GM18870 (cell line): ENCODE data around the gene RAP1A.
"Not testable (repeated sequence)": the region's sequence is repeated elsewhere in the genome, so short reads cannot be mapped to it uniquely, and the experiment has no call there.

Experiments used
- ATAC-seq: cut with Tn5 transposase; IDR thresholded peaks from one replicate; pipeline ENCODE4 v1.9.1; 2021; ENCODE audit warnings: moderate library complexity; ENCODE audit not compliant: unreplicated experiment

Gene RAP1A

DNA sequence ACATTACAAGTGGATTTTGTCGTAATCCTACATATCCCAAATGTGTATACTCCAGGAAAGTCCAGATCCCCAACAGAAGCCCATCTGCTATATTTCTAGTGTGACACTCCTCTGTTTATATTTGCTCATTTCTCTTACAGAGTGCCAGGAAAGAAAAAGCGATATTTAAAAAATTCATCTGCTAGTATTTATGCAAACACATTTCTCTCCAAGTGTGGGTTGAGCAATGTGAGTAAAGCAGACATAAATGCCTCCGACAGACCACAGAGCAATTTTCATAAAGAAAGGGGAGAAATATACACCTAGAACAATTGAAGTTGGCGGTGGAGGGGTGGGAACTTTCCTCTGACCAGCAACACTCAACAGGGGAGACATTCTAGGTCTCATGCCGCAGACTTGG lies 22.2 kb upstream of the RAP1A start:
- no peak for ATAC-seq

DNA sequence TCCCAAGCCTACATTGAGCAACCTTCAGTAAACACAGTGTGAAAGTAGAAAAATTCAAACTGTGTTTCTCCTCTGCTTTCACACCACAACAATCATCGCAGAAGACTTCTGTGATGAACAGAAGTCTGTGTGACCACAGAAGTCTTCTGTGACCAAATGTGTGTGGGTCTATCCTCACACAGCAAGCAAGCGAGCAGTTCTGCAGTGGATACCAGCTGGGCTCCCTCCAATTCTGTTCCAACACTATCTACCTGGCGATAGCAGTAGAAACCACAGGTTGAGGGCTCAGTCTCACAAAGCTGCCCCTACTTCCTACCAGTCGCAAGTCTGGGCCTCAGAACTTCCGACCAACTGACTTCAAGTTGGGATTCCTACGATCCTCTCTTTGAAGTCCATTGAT lies 21.0 kb upstream of the RAP1A start:
- ATAC-seq, result no peak

DNA sequence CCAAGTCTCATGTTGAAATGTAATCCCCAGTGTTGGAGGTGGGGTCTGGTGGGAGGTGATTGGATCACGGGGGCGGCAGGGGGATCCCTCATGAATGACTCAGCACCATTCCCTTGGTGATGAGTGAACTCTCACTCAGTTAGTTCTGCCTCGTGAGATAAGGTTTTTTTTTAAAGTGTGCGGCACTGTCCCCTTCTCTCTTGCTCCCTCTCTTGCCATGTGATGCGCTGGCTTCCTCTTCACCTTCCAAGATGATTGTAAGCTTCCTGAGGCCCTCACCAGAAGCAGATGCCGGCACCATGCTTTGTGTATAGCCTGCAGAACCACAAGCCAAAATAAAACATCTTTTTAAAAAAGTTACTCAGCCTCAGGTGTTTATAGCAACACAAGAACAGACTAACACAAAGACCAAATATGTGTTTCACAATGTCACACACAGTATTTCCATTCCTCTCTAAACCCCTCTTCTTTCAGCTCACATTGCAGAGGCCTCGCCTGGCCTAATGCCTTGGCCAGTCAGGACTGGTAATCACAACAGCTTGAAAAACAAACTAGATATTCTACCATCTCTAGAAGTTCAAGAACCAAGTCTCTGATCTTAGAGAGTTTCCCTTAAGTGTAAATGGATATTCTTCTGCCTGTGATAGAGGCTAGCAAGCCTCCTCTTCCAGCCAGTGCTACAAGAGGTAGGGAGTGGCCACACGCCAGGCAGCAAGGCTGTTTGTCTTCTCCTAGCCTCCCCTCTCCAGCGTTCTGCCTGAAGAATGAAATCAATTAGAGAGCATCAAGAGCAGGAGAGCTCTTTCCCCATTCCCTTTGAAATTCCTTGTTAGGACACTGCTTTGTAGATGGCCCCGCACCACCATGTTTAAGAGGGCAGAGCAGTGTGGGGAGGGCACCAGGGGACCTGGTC lies 19.6 kb upstream of the RAP1A start:
- ATAC-seq, result no peak

DNA sequence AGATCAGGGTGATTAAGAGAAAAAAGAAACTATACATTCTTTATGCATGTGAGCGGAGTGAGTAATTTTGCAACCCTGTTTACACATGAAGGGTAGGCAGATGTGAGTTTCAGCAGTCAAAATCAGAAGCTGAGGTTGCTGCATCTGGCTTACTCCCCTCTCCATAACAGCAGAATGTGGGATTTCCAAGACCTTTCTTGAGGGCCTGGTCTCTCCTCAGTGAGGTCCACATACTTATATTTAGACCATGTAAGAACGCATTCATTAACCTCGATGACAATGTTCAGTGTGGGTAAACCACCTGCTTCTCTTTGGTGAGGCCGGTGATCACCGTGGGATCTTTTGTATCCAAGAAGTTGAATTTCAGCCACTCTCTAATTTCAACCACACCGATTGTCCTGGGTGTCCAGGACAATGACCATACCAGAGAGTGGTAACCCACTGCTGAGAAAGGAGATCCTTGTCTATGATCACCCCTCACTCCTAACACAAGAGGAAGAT lies 18.7 kb upstream of the RAP1A start:
- ATAC-seq, result peak; percentile 64

DNA sequence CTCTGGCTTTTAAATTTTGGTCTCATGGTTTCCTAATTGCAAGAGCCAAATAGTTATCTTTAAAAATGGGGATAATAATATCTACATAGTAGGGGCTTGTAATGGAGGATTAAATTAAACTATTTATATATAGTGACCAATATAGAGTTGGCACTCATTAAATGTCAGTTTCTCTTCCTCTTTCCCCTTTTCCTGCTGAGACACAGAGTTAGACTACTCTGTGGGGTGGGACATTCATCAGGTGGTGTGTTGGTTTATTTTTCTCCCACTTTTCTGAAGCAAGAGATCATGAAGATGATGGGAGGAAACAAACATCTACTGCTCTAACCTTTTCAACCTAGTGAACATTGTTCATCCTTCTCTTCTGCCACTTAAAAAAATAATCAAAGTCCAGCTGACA lies 17.3 kb upstream of the RAP1A start:
- ATAC-seq, result no peak

DNA sequence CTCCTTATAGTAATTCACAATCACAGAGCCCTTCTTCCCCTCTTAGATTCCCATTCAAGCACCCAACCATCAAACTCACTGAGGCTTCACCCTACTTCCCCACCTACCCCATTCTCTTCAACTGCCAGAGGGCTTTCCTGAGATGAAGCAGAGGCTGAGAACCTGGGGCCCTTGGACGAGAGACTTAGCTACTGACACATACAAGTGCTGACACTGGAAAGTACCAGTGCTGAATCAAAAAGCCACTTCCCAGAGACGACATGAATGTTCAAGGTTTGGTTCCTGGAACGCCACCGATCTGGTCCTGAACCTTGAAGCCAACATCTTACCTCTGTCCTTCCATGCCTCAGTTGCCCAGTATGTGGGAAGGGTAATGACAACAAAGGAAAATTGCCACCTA lies 16.6 kb upstream of the RAP1A start:
- ATAC-seq, result no peak

DNA sequence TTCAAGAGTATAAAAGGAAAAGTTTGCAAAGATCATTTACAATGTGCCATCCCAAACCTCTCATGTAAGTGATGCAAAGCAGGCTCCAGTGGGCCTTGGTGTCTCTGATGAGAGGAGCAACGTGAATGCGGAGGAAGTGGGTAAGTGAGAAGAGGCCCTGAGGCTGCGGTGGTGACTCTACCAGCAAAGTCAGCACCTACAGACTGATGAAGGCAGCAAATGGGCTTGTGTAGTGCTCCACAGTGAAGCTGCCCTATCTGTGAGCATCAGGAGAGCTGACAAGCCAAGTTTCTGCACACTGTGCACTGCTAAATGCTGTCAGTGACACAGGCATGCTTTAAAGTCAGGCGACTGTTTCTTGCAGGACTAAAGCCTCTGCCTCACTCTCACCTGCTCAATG lies 15.6 kb upstream of the RAP1A start:
- ATAC-seq, result no peak

DNA sequence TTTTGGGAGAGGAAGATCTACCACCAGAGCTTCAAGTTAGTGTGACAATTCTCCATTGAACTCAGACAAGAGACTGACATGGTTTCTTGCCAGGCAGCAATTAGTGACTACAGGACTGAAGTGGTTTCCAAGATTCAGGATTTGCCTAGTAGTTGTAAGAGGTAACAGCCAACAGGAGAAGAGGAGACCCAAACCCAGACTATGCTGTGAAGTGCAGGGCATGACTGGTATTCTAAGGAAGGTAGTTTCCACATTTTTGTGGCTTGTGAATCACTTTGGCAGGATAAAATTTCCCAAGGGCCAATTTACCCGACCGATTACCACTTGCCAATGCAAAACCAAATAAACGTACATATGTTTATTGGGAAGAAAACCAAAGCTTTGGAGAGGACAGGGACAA lies 14.7 kb upstream of the RAP1A start:
- ATAC-seq, result no peak

DNA sequence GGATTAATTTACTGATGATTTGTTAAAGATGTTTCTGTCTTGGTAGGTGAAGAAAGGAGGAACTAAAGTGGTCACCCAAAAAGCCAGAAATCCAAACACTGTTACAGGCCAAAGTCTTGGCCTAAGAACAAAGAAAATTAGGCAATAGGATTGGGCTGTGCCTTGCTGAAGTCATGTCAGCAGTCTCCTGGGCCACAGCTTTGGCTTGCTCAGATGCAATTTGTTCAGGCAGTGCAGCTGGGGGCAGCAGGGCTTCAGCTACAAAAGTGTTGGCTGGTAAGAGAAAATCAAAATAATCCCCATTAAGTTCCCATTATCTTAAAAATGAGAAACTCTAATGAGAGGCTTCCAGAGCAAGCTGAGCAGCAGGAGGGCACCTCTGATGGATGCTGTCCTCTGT lies 14.0 kb upstream of the RAP1A start:
- ATAC-seq, result no peak

DNA sequence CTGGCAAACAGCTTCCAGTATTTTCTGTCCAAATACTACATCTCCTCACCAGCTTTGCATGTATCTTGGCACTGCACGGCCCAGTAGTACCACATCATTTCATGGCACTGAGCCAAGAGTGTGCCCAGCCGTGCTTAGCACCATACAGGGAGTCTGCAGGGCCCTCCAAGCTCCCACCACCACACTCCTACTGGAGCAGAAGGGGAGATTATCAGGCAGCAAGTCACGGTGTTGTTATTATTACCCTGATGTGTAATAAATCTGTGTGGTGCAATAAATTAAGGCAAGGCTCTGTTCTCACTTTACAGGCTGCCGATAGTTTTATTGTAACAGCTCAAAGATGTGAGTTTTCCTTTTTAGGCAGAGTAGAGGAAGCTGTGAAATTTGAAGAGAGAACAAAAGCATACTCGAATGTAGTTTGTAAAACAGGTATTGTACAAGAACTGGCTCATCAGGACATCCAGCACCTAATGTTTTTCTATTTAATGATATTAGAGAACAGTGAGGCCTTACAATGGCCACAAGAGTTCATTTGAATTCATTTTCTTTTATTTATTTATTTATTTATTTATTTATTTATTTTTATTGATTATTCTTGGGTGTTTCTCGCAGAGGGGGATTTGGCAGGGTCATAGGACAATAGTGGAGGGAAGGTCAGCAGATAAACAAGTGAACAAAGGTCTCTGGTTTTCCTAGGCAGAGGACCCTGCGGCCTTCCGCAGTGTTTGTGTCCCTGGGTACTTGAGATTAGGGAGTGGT lies 13.0 kb upstream of the RAP1A start:
- ATAC-seq, result not testable (repeated sequence)

DNA sequence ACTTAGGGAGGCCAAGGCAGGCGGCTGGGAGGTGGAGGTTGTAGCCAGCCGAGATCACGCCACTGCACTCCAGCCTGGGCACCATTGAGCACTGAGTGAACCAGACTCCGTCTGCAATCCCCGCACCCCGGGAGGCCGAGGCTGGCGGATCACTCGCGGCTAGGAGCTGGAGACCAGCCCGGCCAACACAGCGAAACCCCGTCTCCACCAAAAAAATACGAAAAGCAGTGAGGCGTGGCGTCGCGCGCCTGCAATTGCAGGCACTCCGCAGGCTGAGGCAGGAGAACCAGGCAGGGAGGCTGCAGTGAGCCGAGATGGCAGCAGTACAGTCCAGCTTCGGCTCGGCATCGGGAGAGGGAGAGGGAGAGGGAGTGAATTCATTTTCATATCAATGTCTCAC lies 11.1 kb upstream of the RAP1A start:
- not testable (repeated sequence) for ATAC-seq

DNA sequence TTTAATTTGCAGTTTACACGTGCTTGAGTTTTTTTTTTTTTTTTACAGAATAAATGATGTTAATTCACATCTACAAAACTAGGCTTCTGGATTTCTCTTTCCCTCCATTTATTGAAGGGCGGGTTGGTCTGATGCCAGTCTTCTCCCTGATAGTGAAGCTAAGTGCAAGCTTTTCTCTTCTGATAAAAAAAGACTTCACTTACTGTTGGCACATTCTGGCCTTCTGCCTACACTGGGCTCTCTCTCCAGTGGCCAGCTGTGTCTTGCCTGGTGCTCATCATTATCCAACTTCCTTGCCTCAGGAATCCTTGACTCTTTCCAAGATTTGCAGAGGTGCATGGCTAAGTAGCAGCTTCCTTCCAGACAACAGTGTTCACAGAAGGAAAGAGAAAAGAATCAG lies 7.6 kb upstream of the RAP1A start:
- ATAC-seq, result no peak

DNA sequence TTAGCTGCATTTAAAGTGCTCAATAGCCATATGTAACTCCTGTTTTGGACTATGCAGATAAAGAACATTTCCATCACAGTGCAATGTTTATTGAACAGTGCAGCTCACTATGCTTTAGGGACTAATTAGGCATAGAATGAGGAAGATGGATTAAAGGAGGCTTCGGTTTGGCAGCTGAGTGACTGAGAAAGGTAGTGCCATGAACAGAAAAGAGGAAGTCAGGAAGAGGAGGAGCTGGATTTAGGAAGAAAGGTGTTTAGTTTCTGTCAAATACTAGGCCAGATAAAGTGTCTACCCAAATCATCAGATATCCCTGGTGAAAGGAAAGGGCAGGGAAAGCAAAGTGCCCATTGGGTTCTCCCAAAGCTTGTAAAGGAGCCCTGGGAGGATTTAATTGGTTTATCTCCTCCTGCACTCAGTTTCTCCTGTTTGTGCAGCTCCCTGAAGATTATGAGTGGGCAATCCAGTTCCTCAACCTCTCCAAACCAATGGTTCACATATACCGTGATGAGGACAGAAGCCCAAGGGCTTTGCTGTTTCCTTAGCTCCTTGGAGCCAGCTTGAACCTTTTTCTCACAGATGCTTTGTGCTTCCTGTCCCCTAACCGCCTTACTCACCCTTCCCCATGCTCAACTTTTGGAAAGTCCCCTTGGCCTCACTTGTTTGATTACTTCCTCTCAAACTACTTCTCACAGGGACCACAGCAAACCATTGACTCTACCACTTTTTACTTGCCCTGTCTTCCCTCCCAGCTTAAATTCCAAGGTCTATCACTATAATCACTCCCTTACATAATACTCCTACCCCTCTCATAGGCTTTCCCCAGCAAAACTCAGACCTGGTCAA lies 3.5 kb upstream of the RAP1A start:
- ATAC-seq, result peak; percentile 51

DNA sequence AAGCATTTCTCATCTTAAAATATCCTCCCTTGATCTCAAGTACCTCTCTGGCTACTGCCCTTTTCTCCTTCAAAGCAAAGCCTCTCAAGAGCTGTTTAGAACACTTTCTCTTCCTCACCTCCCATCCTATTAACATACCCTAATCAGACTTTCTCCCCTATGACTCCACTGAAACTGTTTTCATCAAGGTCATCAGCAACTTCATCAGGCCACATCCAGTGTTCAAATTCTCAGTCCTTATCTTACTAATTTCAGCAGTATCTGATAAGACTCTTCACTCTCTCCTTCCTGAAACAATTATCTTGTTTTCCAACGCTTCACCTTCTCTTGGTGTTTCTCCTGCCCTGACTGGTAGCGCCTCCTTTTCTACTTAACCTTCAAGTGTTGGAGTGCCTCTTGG lies 1.5 kb upstream of the RAP1A start:
- ATAC-seq, result no peak

DNA sequence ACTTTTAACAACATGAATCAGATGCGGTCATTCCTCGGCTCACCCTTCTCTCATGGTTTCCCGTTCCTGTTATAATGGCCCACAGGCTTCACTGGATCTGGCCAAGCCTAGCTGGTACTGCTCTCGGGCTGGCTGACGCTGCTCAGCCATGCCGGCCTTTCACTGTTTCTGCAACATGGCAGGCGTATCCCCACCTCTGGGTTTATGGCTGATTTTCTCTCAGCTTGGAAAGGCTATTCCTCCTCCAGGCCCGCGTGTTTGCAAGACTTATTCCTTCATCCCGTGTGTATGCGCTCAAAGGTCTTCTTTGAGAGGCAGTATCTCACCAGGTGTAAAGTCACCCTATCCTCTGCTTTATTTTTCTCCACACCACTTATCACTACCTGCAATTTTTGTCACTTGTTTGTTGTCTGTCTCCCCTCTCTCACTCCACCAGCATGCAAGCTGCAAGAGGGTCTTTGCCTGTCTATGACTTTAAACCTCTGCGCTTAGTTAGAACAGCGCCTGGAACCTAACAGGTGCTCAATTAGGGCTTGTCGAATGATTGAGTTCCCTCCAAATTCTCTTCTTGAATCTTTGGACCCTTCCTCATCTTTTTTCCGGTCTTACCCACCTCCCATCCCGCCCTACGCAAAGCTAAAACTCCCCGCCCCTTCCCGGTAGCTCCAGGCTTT lies 491 bp upstream of the RAP1A start:
- no peak for ATAC-seq

DNA sequence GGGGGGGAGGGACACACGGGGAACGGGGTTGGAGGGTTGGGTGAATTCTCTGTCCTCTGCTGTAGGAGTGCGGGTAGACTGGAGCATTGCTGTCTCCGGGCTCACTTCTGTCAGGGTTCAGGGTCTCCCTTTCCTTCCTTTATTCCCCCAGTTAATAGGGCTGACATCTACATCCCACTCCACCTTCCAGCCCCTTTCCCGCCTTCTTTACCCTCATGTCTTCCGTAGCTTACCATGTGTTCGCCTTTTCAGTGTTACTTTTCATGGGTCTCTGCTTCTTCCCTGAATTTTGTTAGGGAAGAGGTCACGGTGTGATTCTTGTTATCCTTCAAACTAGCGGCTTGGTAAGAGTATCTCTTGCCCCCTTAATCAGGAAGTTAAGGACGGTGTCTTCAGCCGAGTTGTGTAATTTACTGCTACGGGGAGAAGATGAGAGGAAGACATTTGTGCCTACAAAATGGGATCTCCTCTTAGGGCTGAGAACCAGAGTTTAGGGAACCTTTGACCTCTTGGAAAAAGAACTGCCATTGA lies 917 bp downstream of the RAP1A start:
- no peak for ATAC-seq

DNA sequence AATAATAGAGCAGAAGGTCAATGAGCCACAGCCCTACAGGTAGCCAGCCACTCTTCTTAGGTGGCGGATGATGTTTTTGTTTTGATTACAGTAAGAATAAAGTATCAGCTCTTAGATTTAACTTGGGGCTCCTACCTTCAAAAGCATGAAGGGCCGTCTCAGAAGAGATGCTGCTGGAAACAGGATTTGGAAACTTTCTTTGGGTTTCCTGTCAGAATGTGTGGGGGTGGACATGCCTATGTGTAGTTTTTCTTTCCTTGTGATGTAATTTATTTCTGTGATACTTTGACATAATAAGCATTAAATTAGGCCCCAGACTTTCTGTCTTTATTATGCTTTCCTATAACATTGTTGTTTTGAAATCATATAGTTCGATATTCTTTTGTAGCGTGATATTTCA lies 1.5 kb downstream of the RAP1A start:
- no peak for ATAC-seq

DNA sequence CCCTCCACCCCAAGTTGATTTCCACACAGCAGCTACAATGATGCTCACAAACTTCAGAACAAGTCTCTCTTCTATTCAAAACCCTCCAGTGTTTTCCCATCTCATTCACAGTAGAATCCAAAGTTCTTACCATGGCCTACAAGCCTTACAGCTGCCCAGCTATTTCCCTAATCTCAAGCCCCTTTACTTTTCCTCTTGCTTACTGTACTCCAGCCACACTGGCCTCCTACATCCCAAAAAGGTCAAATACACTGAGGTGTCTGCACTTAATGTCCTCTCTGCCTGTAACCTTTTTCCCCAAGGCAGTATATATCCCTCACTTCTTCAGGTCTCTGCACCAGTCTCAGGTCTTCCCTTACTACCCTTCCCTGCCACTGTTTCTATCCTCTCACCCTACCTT lies 2.6 kb downstream of the RAP1A start:
- no peak for ATAC-seq

DNA sequence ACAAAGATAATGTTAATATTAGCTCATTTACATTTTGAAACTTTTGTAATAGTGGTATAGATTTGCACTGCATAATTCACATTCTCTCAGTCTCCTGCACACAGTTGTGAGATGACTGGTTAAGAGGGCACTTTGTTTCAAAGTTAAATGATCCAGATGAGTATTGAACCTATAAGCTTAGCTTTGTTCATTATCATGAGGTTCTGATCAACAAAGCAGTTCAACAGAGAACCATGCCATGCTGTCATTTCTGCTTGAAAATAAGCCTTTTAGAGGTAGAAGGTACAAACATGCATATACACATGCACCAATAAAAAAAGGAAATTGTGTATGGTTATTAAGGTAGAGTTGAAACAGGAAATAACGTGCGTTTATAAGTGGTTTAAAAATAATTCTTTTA lies 4.8 kb downstream of the RAP1A start:
- ATAC-seq, result no peak

DNA sequence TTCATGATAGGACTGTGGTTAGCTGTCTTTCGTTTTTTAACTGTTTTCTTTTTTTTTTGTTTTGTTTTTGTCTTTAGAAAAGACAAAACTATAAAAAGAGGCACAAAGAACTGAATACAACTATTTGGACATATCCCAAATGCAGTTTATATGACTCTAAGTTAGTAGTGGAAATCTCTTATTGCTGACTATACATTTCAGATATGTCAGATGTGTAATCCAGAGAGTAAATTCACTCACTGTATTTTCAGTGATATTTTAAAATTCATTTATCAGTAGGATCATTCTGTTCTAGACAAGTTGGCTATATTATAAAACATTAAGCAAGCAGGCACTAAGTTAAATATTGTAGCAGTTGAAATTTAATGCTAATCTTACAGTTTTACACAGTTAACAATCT lies 5.7 kb downstream of the RAP1A start:
- ATAC-seq, result no peak
